B cell (primary cell): ENCODE measurements around the gene CAPG. TPM values are rescaled to one million over a fixed set of nuclear protein-coding genes. Genes with fewer than 3 reads are reported as not detected.

Experiments used
- ATAC-seq: fragments of 200-7000 bp; cut with Tn5 transposase; one replicate; pipeline ENCODE4 v1.10.0; 2021; ENCODE audit warnings: low read depth, mild to moderate bottlenecking, moderate number of reproducible peaks, moderate library complexity
- CTCF ChIA-PET: fragments of 350-600 bp; sonication (Branson Sonifier 250); formaldehyde crosslinking; loops from one replicate; lab custom pipeline; 2021; ENCODE audit warnings: antibody characterized with exemption, inconsistent platforms; lab: Charles Lee
- POLR2A ChIA-PET: fragments of 350-600 bp; sonication (Branson Sonifier 250); formaldehyde crosslinking; loops from one replicate; lab custom pipeline; 2021; ENCODE audit warnings: antibody characterized with exemption; lab: Charles Lee
- DNase-seq: peaks from one replicate; pipeline ENCODE4 v3.0.0; 2013
- H2AFZ ChIP-seq: 2 replicates; pipeline ENCODE4 v1.6.1; 2012; ENCODE audit warnings: mild to moderate bottlenecking, low read depth, low read length; ENCODE audit not compliant: insufficient read depth, poor library complexity, severe bottlenecking
- H3K27ac ChIP-seq, 2 donors: 1 replicate in 1 of 2; 2 replicates in 1 of 2; pipeline ENCODE4 v1.5.1; 2012 to 2013; ENCODE audit warnings: low read length in 2 of 2, mild to moderate bottlenecking in 2 of 2, moderate library complexity in 1 of 2
- H3K27me3 ChIP-seq, 4 experiments: fragments of 200-600 bp in 1 of 4; sonication (generic) in 1 of 4; replicated peaks in 1 of 4; 1 replicate in 2 of 4; 2 replicates in 2 of 4; pipeline versions ENCODE4 v1.6.1 to v1.7.0; 2013 to 2016; ENCODE audit warnings: low read length in 3 of 4, mild to moderate bottlenecking in 2 of 4, mixed read lengths in 1 of 4, moderate library complexity in 1 of 4; ENCODE audit not compliant: insufficient read depth in 4 of 4, control insufficient read depth in 3 of 4; ENCODE audit errors: control extremely low read depth in 1 of 4
- H3K36me3 ChIP-seq, 2 experiments: replicated peaks in 1 of 2; 1 replicate in 1 of 2; 2 replicates in 1 of 2; pipeline versions ENCODE4 v1.6.1 to v1.7.1; 2013; ENCODE audit warnings: low read length in 1 of 2; ENCODE audit not compliant: insufficient read depth in 2 of 2, control insufficient read depth in 1 of 2; ENCODE audit errors: control extremely low read depth in 1 of 2, extremely low read depth in 1 of 2
- H3K4me1 ChIP-seq, 2 donors: fragments of 200-600 bp in 1 of 2; sonication (generic) in 1 of 2; 1 replicate in 1 of 2; 2 replicates in 1 of 2; pipeline versions ENCODE4 v1.5.1 to v1.6.1; 2013 to 2017; ENCODE audit warnings: low read length in 2 of 2; ENCODE audit not compliant: control insufficient read depth in 2 of 2, insufficient read depth in 2 of 2
- H3K4me2 ChIP-seq: replicated peaks from 2 replicates; pipeline ENCODE3; 2012; ENCODE audit warnings: mild to moderate bottlenecking, low read depth, low read length; ENCODE audit not compliant: poor library complexity, severe bottlenecking
- H3K4me3 ChIP-seq, 5 experiments: fragments of 200-600 bp in 1 of 5; sonication (generic) in 1 of 5; 1 replicate in 3 of 5; 2 replicates in 2 of 5; pipeline versions ENCODE4 v1.5.1 to v1.7.0; 2011 to 2016; ENCODE audit warnings: low read length in 4 of 5, mild to moderate bottlenecking in 4 of 5, low read depth in 2 of 5, control low read depth in 1 of 5, moderate library complexity in 1 of 5; ENCODE audit not compliant: insufficient read depth in 1 of 5; ENCODE audit errors: control extremely low read depth in 1 of 5, extremely low read depth in 1 of 5
- H3K79me2 ChIP-seq: fragments of 200-600 bp; sonication (generic); one replicate; pipeline ENCODE4 v1.6.0; 2016; ENCODE audit warnings: low read length; ENCODE audit not compliant: control insufficient read depth, insufficient read depth
- H3K9ac ChIP-seq: fragments of 200-600 bp; sonication (generic); 2 replicates; pipeline ENCODE4 v1.6.1; 2017; ENCODE audit warnings: mild to moderate bottlenecking, low read length, moderate library complexity
- H3K9me3 ChIP-seq, 3 donors: one replicate each; pipeline versions ENCODE4 v1.6.1 to v1.7.1; 2013; ENCODE audit warnings: low read length in 2 of 3; ENCODE audit not compliant: control insufficient read depth in 2 of 3, insufficient read depth in 1 of 3; ENCODE audit errors: control extremely low read depth in 1 of 3
- H4K20me1 ChIP-seq: 2 replicates; pipeline ENCODE4 v1.6.0; 2012; ENCODE audit warnings: mild to moderate bottlenecking, low read length; ENCODE audit not compliant: insufficient read depth, control insufficient read depth, poor library complexity, severe bottlenecking
- H3K27ac Mint-ChIP-seq: one replicate; pipeline ENCODE4 v1.8.0; 2021; ENCODE audit warnings: mixed read lengths
- H3K27me3 Mint-ChIP-seq: one replicate; pipeline ENCODE4 v1.8.0; 2021; ENCODE audit warnings: mixed read lengths
- H3K4me1 Mint-ChIP-seq: one replicate; pipeline ENCODE4 v1.8.0; 2021; ENCODE audit warnings: mixed read lengths
- H3K4me3 Mint-ChIP-seq: one replicate; pipeline ENCODE4 v1.8.0; 2021; ENCODE audit warnings: mixed read lengths
- H3K9me3 Mint-ChIP-seq: one replicate; pipeline ENCODE4 v1.8.0; 2022; ENCODE audit warnings: mixed read lengths; ENCODE audit not compliant: insufficient read depth
- EZH2 ChIP-seq: IDR thresholded peaks from 2 replicates; pipeline ENCODE4 v1.6.1; 2012; ENCODE audit warnings: borderline replicate concordance, low read depth, mild to moderate bottlenecking, moderate library complexity, low read length; ENCODE audit not compliant: insufficient read depth, poor library complexity, severe bottlenecking
- WGBS: methylation state at CpG from one replicate; pipeline ENCODE4 v1.1.5; 2013; ENCODE audit warnings: missing lambda C conversion rate; ENCODE audit not compliant: insufficient coverage; 5-methylcytosine and 5-hydroxymethylcytosine counted together
- intact Hi-C: fragments of 100-400 bp; cut with micrococcal nuclease; formaldehyde crosslinking; loops from one replicate; pipeline ENCODE4 v1.10.0; 2022
- polyA plus RNA-seq: library from polyadenylated mRNA; depleted of rRNA; stranded (reverse); fragments of >200 nt; gene quantifications from 2 replicates; pipeline ENCODE4 v1.2.3, GENCODE V29; 2012
- total RNA-seq, 2 donors: library from RNA; stranded (reverse); fragments of 120-200 nt in 1 of 2; gene quantifications; 1 replicate in 1 of 2; 2 replicates in 1 of 2; pipeline versions ENCODE4 v1.2.3 to v1.2.4, GENCODE V29; 2013 to 2022
- TF ChIP-seq, protein P1 (sequence below): fragments of 200-600 bp; IDR thresholded peaks from one replicate; pipeline ENCODE4 v1.8.0; 2022; ENCODE audit warnings: antibody characterized with exemption, mild to moderate bottlenecking

The CAPG gene
- total and polyA plus RNA-seq, 2 donors (not counting 1 experiment from before 2014, with no cell fraction given), result 158 to 210 TPM

DNA sequence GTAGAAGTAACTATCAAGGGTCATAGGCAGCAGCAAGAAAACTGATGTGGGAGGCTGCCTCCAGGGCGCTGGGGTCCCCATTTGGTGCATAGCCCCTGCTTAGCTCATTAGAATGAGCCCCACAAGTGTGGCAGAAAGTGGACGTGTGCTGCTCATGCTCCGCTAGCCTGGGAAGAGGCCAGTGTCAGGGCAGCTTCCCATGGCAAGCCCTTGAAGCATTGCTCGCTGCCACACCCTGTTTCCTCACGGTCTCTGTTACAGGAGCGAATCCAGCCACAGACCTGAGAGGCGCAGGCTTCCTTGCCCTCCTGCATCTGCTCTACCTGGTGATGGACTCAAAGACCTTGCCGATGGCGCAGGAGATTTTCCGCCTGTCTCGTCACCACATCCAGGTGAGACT is 33.1 kb downstream of the CAPG start:
- H3K4me3 Mint-ChIP-seq, result no peak overlapping the region
- H2AFZ ChIP-seq, result no peak overlapping the region
- no peak overlapping the region for H3K27ac ChIP-seq
- TF ChIP-seq, protein P1, sequence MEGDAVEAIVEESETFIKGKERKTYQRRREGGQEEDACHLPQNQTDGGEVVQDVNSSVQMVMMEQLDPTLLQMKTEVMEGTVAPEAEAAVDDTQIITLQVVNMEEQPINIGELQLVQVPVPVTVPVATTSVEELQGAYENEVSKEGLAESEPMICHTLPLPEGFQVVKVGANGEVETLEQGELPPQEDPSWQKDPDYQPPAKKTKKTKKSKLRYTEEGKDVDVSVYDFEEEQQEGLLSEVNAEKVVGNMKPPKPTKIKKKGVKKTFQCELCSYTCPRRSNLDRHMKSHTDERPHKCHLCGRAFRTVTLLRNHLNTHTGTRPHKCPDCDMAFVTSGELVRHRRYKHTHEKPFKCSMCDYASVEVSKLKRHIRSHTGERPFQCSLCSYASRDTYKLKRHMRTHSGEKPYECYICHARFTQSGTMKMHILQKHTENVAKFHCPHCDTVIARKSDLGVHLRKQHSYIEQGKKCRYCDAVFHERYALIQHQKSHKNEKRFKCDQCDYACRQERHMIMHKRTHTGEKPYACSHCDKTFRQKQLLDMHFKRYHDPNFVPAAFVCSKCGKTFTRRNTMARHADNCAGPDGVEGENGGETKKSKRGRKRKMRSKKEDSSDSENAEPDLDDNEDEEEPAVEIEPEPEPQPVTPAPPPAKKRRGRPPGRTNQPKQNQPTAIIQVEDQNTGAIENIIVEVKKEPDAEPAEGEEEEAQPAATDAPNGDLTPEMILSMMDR, result no peak
- TF ChIP-seq EZH2, result no peak
- H3K4me1 ChIP-seq, result no peaks in the 10 kb centered on the region
- 98% methylated on average over 11 of the region's 11 CpGs for WGBS
- ChIA-PET CTCF (interaction anchor here (1.0 kb wide), 1 partner anchor 12 kb away, joined by 3 read pairs; no protein-coding TSS in a partner anchor), POLR2A (no interaction called here)
- DNase-seq (no peak), ATAC-seq (no peak)
- peaks cover 4 to 34% of the 10 kb centered on the region in 2 experiments for H3K36me3 ChIP-seq
- no peaks in the 10 kb centered on the region for H3K27me3 ChIP-seq
- H3K27me3 Mint-ChIP-seq, result no peaks in the 10 kb centered on the region
- no peak overlapping the region for H3K4me2 ChIP-seq
- no peak overlapping the region for H3K9ac ChIP-seq
- intact Hi-C loops, result no loop called here
- H3K4me1 Mint-ChIP-seq, result no peaks in the 10 kb centered on the region
- H3K9me3 ChIP-seq, result peaks cover 0 to 8% (median 4%) of the 10 kb centered on the region in 3 donors
- no peaks in the 10 kb centered on the region for H3K9me3 Mint-ChIP-seq
- no peaks in the 10 kb centered on the region for H3K79me2 ChIP-seq
- H4K20me1 ChIP-seq, result no peaks in the 10 kb centered on the region
- H3K27ac Mint-ChIP-seq, result no peak overlapping the region
- H3K4me3 ChIP-seq, result no peak overlapping the region

DNA sequence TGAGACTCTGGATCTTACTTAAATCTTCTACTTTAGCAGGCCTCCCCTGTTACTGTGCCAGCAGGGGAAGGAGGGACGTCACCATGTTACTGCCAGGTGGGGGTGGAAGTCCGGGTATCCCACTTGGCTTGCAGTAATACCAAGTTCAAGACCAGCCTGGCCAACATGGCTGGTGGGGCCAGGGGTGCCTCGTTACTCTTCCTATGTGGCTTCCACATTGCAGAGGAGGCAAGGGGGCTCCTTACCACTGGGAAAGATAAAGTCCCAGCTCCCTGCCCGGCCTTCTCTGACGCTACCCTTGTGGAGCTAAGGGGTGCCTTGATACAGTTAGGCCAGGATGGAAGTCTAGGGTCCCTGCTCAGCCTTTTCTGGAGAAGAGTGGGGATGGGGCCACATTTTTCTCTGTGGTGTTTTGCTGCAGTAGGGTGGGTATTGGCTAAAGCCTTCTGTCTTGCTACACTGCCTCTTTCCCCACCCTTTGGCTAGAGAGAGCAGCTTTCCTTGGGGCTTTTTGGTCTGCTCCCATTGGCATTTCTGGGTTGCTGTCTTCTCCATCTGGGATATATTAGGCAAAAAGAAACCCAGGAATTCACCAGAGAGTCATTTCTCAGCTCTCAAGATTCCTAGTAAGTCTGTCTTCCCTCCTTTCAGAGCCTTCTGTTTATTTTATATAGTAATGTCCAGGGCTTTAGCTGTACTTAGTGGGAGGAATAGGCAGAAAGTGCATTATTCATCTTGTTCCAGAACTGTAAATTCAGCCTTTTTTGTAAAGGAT is 33.7 kb downstream of the CAPG start:
- Mint-ChIP-seq H3K4me1 (no peaks in the 10 kb centered on the region), H3K4me3 (no peak overlapping the region), H3K27me3 (no peaks in the 10 kb centered on the region), H3K9me3 (no peaks in the 10 kb centered on the region), H3K27ac (no peak overlapping the region)
- POLR2A ChIA-PET, result no interaction called here
- Histone ChIP-seq H3K9ac (no peak overlapping the region), H3K9me3 (peaks cover 0 to 8% (median 4%) of the 10 kb centered on the region in 3 donors), H3K27me3 (no peaks in the 10 kb centered on the region), H3K27ac (no peak overlapping the region), H3K4me1 (no peaks in the 10 kb centered on the region), H3K36me3 (peaks cover 4 to 34% of the 10 kb centered on the region in 2 experiments), H2AFZ (no peak overlapping the region), H3K79me2 (no peaks in the 10 kb centered on the region), H4K20me1 (no peaks in the 10 kb centered on the region), H3K4me3 (no peak overlapping the region), H3K4me2 (no peak overlapping the region)
- no peak for DNase-seq
- intact Hi-C loops, result no loop called here
- TF ChIP-seq, protein P1, result no peak
- TF ChIP-seq EZH2, result no peak
- CTCF ChIA-PET, result no interaction called here
- WGBS, result 96% methylated on average over 4 of the region's 5 CpGs
- no peak for ATAC-seq
